DMS53 treated with DMSO at 0.1 percent for 48 hours (cell line): ENCODE measurements around the gene TMEM97.
A peak's percentile ranks its signal among the peaks of the same experiment; 100 is the strongest.

Source experiments
- DNase-seq: peaks from one replicate; lab custom pipeline; 2025; ENCODE audit not compliant: unreplicated experiment; lab: John Stamatoyannopoulos, UW

Gene TMEM97

GRCh38 chr17:28315846-28316705 is 2.9 kb upstream of the TMEM97 start:
- DNase-seq, result no peak

GRCh38 chr17:28317099-28317965 is 1.7 kb upstream of the TMEM97 start:
- no peak for DNase-seq

- DNase-seq, result peak; percentile 11
Measured at GRCh38 chr17:28317966-28318758, 838 bp upstream of the TMEM97 start.

- DNase-seq, result no peak
Measured at GRCh38 chr17:28319598-28319935, 567 bp downstream of the TMEM97 start.

- DNase-seq, result no peak
Measured at GRCh38 chr17:28320215-28321061, 1.4 kb downstream of the TMEM97 start.

GRCh38 chr17:28324267-28324745 is 5.3 kb downstream of the TMEM97 start:
- DNase-seq, result no peak

- DNase-seq, result no peak
Measured at GRCh38 chr17:28324781-28325180, 5.8 kb downstream of the TMEM97 start.

GRCh38 chr17:28325211-28325610 is 6.2 kb downstream of the TMEM97 start:
- no peak for DNase-seq

- DNase-seq, result no peak
Measured at GRCh38 chr17:28326114-28326513, 7.1 kb downstream of the TMEM97 start.

- peak; percentile 7 for DNase-seq
Measured at GRCh38 chr17:28327031-28327607, 8.1 kb downstream of the TMEM97 start.

GRCh38 chr17:28327709-28328108 is 8.7 kb downstream of the TMEM97 start:
- DNase-seq, result no peak

GRCh38 chr17:28328325-28328724 is 9.3 kb downstream of the TMEM97 start:
- no peak for DNase-seq

GRCh38 chr17:28330671-28331070 is 11.7 kb downstream of the TMEM97 start:
- DNase-seq, result no peak

GRCh38 chr17:28331891-28332420 is 13.0 kb downstream of the TMEM97 start:
- DNase-seq, result no peak

GRCh38 chr17:28333083-28333746 is 14.2 kb downstream of the TMEM97 start:
- DNase-seq, result no peak

GRCh38 chr17:28334171-28334570 is 15.2 kb downstream of the TMEM97 start:
- DNase-seq, result no peak

- DNase-seq, result no peak
Measured at GRCh38 chr17:28334666-28335200, 15.7 kb downstream of the TMEM97 start.

GRCh38 chr17:28335201-28335958 is 16.4 kb downstream of the TMEM97 start, which contains the start of the genes IFT20 and TNFAIP1:
TSS of gene IFT20 (minus strand) at chr17:28335472. CDS start at chr17:28331985, 3,487 bp downstream.
TSS of gene TNFAIP1 (plus strand) at chr17:28335761. CDS start at chr17:28339522, 3,761 bp downstream.
- peak; percentile 97 for DNase-seq
